ENCODE results near the gene RBM41.
"Not testable (repeated sequence)": the region's sequence is repeated elsewhere in the genome, so short reads cannot be mapped to it uniquely, and the experiment has no call there.

DNA sequence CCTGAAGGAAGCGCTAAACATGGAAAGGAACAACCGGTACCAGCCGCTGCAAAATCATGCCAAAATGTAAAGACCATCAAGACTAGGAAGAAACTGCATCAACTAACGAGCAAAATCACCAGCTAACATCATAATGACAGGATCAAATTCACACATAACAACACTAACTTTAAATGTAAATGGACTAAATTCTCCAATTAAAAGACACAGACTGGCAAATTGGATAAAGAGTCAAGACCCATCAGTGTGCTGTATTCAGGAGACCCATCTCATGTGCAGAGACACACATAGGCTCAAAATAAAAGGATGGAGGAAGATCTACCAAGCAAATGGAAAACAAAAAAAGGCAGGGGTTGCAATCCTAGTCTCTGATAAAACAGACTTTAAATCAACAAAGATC lies 39.0 kb upstream of the RBM41 start:
- TF ChIP-seq CTCF, POLR2A (IDR thresholded peaks at IDR 0.05): not testable (repeated sequence)
